Epidermal melanocyte (primary cell): Measurements from ENCODE around the gene IMPDH1.

Source experiments
- DNase-seq: peaks from one replicate; pipeline ENCODE4 v3.0.0; 2011; ENCODE audit warnings: low spot score; ENCODE audit not compliant: insufficient read length

The IMPDH1 gene

DNA sequence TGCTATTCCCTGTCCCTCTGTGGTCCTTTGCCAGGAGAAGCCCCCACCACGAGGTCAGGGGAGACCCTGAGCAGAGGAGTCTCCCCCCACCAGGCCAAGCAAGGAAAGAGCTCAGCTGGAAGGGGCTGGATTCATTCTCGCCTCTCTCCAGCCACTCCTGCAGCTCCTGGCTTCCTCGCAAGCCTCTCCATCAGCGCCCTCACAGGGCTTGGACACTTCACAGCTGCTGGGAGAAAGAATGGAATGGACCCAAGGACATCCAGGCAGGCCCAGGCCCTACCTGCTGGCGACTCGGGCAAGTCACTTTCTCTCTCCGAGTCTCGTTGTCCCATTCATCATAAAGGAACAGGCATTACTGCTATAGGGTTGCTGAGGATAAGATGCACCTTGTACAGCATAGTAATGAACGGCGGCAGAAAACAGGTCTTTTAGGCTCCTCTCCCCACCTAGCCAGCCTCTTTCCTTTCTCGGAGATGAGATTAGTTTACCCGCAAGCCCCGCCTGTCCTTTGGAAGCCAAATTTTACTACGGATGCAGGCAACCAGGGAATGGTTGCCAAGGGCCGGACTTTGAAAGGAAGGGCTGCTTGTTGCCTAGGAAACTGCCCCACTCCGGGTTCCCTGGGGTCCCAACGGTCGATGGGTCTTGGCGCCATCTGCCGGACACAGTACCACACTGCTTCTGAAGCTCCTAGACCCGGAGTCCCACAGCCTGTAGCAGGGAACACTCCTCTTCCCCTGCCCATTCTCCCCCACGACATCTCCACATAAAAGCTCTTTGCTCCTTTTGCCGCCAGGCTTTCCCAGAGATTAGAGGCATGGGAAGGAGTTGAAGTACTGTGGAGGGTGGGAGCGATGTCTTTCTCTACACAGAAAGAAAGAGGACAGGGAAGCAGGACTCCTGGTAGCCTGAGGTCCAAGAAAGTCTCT lies 22.3 kb downstream of the IMPDH1 start:
- DNase-seq: peak; percentile 99

DNA sequence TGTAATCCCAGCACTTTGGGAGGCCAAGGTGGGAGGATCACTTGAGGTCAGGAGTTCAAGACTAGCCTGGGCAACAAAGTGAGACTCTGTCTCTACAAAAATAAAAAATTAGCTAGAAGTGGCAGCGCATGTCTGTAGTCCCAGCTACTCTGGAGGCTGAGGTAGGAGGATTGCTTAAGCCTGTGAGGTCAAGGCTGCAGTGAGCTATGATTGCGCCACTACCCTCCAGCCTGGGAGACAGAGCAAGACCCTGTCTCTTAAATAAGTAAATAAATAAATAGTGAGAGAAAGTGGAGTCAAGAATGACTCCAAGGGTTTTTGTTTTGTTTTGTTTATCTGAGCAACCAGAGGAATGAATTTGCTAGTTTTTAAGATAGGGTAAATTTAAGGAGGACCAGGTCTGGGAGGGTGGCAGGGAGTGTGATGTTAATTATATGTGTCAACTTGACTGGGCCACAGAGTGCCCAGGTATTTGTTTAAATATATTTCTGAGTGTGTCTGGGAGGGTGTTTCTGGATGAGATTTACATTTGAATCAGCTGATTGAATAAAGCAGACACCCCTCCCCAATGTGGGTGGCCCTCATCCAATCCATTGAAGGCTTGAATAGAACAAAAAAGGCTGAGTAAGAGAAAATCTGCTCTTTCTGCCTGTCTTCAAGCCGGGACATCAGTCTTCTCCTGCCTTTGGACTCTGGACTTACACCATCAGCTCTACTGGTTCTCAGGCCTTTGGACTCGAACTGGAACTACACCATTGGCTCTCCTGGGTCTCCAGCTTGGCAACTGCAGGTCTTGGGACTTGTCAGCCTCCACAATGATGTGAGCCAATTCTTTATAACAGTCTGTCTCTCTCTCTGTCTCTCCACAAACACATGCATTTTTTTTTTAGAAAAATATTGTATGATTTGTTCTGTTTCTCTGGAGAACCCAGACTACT lies 23.5 kb downstream of the IMPDH1 start:
- DNase-seq: no peak

DNA sequence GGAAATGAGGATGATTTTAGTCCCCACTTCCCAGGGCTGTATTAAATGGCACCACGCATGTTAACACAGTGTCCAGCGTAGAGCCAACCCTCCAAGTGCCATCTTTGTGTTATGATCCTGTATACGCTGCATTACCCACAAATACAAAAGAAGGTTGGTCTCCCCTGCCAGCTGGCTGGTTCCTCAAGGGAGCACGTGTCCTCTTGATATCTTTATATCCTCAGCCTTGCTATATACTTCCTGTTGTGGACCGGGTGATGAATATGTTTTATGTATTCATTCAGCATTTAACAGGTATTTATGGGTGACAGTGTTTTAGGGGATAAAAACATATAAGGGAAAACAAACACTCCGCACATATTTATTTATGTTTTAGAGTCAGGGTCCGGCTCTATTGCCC lies 25.1 kb downstream of the IMPDH1 start:
- no peak for DNase-seq

DNA sequence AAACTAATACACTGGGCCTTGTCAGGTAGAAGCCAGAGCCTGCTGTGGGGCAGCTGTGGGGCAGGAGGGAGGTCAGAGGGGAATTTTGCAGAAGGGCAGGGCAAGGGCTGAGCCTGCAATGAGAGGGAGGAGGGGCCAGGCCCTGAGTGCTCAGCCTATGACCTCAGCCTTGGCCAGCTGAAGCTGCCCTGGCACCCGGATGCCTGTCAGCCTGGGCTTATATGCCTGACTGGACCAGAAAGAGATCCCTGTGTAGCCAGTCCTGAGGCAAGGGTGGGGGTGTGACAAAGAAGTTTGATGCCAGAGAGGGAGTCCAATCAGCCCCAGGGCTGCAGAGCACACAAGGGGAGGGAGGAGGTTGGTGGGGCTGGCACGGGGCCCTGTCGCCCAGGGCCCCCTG lies 26.0 kb downstream of the IMPDH1 start:
- no peak for DNase-seq

DNA sequence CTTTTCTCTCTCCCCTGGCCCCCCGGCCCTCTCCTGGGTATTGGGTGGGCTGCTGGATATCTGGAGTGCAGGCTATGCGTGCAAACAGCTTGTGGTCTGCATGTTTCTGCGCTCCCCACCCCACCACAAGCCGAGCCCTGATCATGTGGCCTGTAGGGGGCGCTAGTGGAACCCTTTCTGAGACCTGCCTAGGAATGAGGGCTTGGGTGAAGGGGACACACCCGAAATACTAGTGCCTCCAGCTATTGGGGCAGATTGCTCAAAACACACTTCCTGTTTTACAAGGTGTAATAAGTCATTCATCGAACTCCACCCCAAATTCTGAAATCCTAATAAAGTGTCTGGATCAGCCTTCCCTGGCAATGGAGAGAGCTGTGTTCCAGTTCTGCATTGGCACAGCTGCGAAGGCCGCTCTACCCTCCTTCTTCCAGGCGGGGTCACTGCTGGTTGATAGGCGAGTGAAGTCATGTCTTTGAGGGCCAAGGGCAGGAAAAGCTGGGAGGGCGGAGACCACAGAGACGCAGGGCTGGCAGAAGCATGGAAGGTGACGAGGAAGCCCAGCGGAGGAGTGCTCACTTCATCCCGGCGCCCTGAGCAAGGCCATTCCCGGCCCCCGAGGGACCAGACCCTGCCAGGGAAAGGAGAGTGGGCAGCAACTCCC lies 28.5 kb downstream of the IMPDH1 start:
- no peak for DNase-seq

DNA sequence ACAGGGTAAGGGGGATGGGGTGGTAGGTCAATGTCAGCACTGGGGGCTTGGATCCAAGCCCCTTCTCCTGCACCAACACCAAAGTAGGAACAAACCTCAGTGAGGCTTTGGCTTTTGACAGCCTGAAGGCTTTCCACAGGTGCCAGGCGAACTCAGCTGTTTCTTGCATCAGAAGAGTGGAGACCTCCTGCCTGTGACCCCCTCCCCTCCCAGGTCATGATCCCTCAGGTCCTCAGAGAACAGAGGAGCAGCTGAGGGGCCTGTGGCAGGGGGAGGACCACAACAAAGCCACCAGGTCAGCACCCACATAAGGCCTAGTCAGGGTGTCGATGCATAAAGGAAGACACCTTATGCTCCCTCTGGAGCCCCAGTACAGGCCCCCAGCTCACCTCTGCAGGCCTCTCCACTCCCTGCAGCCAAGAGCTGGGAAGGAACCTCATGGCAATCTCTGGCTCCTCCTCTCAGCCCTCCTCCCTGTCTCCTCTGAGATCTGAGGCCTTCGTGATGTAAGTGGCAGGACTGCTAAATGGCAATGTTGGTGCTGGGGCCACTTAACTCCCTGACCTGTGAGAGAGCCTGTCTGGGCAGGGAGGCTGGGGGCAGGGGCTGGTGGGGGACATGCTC lies 29.2 kb downstream of the IMPDH1 start:
- DNase-seq: no peak

DNA sequence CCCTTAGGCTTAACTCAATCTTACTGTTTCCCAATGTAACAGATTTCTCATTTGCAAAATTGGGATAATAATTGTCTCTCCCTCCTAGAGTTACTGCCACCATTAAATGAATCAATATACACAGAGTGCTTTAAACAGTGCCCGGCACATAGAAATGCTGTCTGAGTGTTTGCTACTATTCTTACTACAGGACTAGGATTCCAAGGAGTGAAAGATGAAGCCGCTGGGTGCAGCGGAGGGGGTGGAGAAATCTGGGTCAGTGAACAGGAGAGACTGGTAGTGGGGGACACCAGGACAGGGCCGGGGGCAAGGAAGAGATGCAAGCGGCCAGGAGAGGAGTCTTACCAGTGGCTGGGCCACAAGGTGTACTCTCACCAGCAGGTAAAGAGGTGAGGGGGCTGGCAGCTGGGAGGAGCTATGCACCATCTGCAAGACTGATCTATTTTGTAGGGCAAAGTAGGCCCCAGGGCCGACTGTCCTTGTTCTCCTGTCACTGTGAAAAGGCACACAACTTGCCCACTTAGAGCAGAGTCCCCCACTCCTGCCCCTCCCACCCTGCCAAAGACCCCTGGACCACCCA lies 29.8 kb downstream of the IMPDH1 start:
- no peak for DNase-seq

DNA sequence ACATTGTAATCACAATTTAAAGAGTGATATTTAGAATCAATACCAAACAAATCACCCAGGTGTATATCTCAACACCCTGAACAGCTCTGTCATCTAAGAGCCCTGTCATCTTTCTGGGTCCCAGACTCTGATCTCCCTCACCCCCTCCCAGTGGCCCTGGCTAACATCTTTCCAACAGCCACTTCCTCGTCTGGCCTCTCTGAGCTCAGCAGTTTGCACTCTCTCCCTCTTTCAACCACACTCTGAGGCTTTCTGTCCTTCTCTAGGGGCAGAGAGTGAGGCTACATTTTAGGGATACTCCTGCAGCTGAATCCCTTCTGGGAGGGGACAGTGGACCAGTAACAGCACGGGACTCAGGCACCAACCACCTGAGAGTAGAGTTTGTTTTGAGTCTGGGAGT lies 31.1 kb downstream of the IMPDH1 start:
- no peak for DNase-seq

DNA sequence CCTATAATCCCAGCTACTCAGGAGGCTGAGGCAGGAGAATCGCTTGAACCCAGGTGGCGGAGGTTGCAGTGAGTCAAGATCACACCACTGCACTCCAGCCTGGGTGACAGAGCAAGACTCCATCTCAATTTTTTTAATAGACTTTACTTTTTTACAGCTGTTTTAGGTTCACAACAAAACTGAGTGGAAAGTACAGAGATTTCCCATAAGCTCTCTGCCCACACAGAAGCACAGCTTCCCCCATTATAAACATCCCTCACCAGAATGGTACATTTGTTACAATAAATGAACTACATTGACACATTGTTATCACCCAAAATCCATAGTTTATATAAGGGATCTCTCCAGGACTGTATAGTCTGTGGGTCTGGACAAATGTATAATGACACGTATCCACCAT lies 33.7 kb downstream of the IMPDH1 start:
- no peak for DNase-seq

DNA sequence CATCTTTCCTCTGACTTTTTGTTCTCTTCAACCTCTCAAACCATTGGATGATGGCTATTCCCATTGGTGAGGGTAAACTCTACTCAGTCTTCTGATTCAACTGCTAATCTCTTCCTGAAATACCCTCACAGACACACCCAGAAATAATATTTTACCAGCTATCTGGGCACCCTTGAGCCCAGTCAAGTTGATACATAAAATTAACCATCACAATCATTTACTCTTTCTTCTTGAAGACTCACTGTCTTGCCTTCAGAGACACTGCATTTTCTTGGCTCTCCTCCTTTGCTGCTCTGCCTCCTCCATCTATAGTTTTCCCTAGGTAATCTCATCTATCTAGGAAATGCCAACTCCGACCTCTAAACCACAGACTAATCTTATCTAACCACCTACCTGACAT lies 35.7 kb downstream of the IMPDH1 start:
- no peak for DNase-seq

DNA sequence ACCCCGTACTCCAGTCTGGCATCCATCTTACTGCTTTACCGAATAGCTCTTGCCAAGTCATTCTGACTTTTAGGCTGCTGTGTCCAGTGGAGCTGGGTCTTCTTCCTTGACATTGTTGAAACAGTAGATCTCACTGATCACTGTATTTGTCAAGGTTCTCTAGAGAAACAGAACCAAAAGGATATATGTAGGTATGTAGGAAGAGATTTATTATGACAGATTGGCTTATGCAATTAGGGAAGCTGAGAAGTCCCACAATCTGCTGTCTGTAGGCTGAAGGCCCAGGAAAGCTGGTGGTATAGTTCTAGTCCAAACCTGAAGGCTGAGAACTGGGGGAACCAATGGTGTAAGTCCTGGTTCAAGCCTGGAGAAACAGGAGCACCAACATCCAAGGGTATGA lies 36.2 kb downstream of the IMPDH1 start:
- DNase-seq: no peak

DNA sequence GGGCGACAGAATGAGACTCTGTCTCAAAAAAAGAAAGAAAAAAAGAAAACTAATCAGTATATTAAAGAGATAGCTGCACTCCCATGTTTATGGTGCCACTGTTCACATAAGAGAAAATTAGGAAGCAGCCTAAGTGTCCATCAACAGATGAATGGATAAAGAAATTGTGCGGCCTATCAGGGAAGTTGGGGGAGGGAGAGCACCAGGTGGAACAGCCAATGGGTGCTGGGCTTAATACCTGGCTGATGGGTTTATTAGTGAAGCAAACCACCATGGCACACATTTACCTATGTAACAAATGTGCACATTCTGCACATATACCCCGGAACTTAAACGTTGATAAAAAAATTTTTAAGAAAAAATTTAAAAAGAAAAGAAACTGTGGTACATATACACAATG lies 39.3 kb downstream of the IMPDH1 start:
- DNase-seq: no peak

DNA sequence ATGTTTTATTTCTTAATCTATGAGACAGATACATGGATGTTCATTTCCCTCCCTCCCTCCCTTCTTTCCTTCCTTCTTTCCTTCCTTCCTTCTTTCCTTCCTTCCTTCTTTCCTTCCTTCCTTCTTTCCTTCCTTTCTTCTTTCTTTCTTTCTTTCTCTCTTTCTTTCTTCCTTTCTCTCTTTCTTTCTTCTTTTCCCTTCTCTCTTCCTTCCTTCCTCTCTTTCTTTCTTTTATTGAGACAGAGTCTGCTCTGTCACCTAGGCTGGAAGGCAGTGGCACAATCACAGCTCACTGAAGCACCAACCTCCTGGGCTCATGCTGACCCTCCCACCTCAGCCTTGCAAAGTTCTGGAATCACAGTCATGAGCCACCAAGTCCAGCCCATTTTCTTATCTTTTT lies 42.8 kb downstream of the IMPDH1 start:
- DNase-seq: no peak

DNA sequence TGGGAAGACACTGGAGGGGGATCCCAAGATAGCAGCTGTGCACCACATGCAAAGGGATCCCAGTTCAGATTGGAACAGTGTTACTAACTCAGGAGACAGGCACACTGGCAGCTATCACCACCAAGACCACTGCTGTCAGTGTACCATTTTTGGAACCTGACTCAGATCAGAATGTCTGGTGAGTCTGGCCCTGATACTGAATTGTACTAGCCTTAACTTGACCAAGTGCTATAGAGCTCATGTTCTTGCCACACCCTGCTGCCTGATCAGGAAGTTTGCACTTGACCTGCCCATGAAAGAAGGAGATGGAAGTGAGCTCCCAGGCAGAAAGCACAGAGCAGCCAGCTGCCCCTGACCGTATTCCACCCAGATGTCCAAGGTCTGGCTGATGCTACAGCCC lies 43.5 kb downstream of the IMPDH1 start:
- no peak for DNase-seq

DNA sequence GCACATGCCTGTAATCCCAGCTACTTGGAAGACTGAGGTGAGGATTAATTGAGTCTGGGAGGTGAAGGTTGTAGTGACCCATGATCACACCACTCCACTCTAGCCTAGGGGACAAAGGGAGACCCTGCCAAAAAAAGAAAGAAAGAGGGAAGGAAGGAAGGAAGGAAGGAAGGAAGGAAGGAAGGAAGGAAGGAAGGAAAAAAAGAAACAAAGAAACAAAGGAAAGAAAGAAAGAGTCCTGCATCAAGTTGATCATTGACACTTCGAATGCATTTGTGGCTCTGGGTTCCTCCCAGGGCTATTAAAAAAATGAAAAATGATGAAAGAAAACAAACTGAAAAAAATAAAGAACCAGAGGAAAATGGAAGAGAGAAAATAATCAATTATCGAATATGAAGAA lies 44.4 kb downstream of the IMPDH1 start:
- no peak for DNase-seq

DNA sequence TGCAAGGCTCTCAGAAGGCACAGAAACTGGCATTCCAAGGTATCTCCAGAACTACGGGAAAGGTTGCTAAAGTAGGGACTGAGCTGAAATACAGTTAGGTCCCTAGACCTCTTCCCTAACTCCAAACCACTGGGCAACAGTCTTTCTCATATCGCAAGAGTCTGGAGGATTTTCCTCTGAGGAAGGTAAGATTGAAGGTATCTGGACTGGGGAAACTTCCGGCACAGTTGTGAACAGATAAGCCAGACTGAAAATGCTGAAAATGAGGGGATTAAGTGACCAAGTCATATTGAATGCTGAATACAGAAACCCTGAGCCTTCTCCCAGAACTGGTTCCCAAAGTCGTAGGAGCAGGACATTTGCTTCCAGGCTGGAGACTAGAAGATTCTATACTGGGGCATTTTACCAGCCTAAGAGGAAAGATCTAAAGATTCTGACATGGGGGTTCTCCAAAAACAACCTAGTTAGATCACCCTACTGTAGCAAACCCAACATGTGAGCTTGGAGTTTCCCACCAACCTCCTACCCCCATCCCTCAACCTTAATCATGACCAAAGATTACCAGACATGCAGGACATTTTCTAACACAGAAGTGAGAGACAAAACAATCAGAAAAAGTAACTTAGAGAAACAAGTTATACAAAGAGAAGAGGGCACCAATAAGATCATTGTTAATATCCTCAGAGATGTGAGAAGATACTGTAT lies 45.5 kb downstream of the IMPDH1 start:
- no peak for DNase-seq

DNA sequence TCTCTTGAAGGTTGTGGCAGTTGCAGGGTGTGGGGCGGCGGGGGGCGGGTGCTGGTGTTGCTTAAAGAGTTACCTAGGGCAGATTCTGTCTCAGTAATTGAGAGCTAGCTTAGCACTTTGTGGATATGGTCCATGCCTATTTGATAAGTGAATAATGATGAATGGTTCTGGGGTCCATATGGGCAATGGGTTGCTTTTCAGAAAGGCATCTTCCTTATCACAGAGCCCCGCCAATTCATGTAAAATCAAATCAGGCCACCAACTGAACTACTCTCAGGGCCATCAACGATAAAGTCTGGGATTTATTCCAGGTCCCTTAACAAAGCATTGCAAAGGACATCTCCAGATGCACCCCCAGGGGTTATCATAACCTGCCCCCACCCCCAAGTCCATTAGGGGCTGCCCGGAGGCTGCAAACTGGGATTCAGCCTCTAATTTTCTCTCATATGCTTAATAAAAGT lies 46.5 kb downstream of the IMPDH1 start:
- no peak for DNase-seq

DNA sequence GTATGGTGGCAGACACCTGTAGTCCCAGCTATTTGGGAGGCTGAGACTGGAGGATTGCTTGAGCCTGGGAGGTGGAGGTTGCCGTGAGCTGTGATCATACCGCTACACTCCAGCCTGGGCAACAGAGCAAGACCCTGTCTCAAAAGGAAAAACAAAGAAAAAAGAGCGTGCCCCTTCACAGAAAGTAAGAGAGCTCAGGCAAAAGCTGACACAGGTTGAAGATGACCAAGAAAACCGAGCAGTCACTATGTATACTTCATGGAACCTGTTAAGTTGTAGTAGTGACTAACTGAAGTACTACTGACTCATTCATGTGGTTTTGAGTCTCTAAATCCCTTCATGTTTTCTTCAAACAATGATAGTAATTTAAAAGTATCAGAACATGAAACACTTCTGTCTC lies 47.1 kb downstream of the IMPDH1 start:
- DNase-seq: no peak

DNA sequence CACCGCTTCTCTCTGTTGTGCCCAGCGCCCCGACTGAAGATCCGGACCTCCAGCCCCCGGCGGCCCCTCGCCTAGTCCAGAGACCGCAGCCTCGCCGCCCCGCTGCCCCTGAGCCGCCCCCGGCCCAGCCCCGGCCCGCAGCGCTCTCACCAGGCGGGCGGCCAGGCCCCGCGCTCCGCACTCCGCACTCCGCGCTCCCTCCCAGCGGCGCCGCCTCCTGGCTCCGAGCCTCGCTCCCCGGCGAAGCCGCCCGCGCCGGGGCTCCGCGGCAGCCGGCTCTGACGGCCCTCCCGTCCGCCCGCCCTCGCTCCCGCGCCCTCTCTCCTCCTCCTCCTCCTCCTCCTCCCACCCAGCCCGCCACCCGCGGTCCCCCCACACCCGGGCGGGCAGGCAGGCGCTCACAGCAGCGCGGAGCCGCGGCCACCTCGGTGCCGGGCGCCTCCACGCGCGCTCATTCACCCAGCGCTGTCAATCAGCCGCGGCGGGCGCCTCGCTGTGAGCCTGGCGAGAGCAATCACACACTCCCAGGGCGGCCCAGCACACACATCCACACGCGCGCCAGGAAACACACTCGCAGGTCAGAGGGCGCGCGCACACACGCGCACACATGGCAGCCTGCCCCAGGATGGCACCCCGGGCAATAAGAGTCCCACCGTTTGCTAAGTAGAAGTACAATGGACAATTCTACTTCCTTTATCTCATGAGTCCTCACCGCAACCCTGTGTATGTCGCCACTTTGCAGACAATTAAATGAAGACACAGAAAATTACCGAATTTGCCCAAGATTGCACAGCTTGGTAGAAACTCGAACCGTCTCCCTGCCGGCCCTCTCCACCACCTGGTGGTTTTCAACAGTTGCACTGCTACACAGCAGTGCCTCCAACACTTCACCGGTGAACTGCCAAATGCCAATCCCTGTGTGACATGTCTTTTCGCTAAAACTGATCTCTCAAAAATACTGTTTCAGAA lies 48.1 kb downstream of the IMPDH1 start, which contains the start of gene PRRT4:
PRRT4 (minus strand) TSS at position 280 of the 969 bp plus-strand sequence.
- DNase-seq: no peak
